Ramos (cell line): ENCODE data around the gene EDARADD.
"Not testable (repeated sequence)": the region's sequence is repeated elsewhere in the genome, so short reads cannot be mapped to it uniquely, and the experiment has no call there.

ENCODE experiments used
- in situ Hi-C: fragments of 300-500 bp; cut with MboI; formaldehyde crosslinking; loops from one replicate; pipeline ENCODE4 v1.14.3; 2022; ENCODE audit warnings: low sequenced_read_pairs; ENCODE audit not compliant: unreplicated experiment

EDARADD gene

GRCh38 chr1:236426215-236426614, 32.1 kb downstream of the EDARADD start:
- in situ Hi-C loops = no loop called here

GRCh38 chr1:236429715-236430274, 35.7 kb downstream of the EDARADD start:
- in situ Hi-C loops = no loop called here

- in situ Hi-C loops = no loop called here
Measured at GRCh38 chr1:236433819-236434315, 39.8 kb downstream of the EDARADD start.

- in situ Hi-C loops = no loop called here
Measured at GRCh38 chr1:236438614-236439013, 44.5 kb downstream of the EDARADD start.

- in situ Hi-C loops = no loop called here
Measured at GRCh38 chr1:236440373-236440772, 46.3 kb downstream of the EDARADD start.

GRCh38 chr1:236450779-236451178, 56.7 kb downstream of the EDARADD start:
- in situ Hi-C loops = no loop called here

- in situ Hi-C loops = no loop called here
Measured at GRCh38 chr1:236451796-236452373, 57.8 kb downstream of the EDARADD start.

GRCh38 chr1:236455243-236455642, 61.2 kb downstream of the EDARADD start:
- in situ Hi-C loops = no loop called here

- in situ Hi-C loops = no loop called here
Measured at GRCh38 chr1:236457775-236458174, 63.7 kb downstream of the EDARADD start.

GRCh38 chr1:236458996-236459395, 64.9 kb downstream of the EDARADD start:
- in situ Hi-C loops = no loop called here

GRCh38 chr1:236460103-236460502, 66.0 kb downstream of the EDARADD start:
- in situ Hi-C loops = no loop called here

- in situ Hi-C loops = not testable (repeated sequence)
Measured at GRCh38 chr1:236464197-236464596, 70.1 kb downstream of the EDARADD start.

GRCh38 chr1:236465231-236465958, 71.3 kb downstream of the EDARADD start:
- in situ Hi-C loops = no loop called here

GRCh38 chr1:236465959-236466303, 71.8 kb downstream of the EDARADD start:
- in situ Hi-C loops = no loop called here

GRCh38 chr1:236467327-236467641, 73.2 kb downstream of the EDARADD start:
- in situ Hi-C loops = no loop called here

- in situ Hi-C loops = no loop called here
Measured at GRCh38 chr1:236468625-236469024, 74.5 kb downstream of the EDARADD start.

GRCh38 chr1:236469466-236469865, 75.4 kb downstream of the EDARADD start:
- in situ Hi-C loops = no loop called here

- in situ Hi-C loops = no loop called here
Measured at GRCh38 chr1:236471096-236471495, 77.0 kb downstream of the EDARADD start.

GRCh38 chr1:236471653-236472052, 77.6 kb downstream of the EDARADD start:
- in situ Hi-C loops = no loop called here

- in situ Hi-C loops = no loop called here
Measured at GRCh38 chr1:236472850-236473788, 79.0 kb downstream of the EDARADD start.

- in situ Hi-C loops = no loop called here
Measured at GRCh38 chr1:236476019-236476418, 81.9 kb downstream of the EDARADD start.
